GM19455 (cell line): ENCODE data around the gene IBA57.
"Not testable (repeated sequence)": the region's sequence is repeated elsewhere in the genome, so short reads cannot be mapped to it uniquely, and the experiment has no call there.

Source experiments
- ATAC-seq: cut with Tn5 transposase; IDR thresholded peaks from one replicate; pipeline ENCODE4 v1.9.1; 2021; ENCODE audit not compliant: unreplicated experiment

IBA57 gene

DNA sequence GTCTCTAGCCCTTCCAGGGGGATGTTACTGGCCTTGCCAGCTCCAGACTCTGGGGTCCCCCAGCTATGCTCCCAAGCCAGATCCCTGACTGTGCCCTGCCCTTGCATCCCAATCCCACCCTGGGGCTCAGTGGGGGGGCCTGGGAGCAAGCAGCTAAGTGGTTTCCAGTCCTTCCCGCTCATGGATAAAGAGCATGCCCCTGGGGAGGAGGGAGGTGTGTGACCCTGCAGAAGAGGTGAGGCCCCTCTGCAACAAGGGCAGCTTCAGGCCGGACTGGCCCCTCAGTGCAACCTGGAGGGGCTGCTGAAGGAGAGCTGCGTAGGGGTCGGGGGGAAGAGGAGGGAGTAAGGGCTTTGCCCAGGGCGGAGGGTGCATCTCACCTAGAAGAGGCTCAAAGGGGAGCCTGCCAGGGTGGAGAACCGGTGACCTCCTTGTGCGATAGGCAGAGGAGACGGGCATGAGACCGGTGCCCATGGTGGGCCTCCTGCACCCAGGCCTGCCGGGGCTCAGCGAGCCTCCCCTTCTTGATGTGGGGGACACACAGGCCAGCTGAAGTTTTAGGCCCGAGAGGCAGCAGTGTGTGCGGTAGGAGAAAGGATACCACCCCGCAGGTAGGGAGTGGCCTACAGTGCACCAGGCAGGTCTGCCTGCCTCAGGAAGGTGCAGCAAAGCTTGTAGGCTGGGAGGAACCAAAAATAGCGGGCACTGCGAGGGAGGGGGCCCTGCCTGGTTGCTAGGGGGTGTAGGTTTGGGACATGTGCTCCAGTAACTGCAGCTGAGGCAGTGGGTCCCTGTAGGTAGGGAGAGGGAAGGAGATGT, 45.3 kb downstream of the IBA57 start:
- ATAC-seq: no peak

DNA sequence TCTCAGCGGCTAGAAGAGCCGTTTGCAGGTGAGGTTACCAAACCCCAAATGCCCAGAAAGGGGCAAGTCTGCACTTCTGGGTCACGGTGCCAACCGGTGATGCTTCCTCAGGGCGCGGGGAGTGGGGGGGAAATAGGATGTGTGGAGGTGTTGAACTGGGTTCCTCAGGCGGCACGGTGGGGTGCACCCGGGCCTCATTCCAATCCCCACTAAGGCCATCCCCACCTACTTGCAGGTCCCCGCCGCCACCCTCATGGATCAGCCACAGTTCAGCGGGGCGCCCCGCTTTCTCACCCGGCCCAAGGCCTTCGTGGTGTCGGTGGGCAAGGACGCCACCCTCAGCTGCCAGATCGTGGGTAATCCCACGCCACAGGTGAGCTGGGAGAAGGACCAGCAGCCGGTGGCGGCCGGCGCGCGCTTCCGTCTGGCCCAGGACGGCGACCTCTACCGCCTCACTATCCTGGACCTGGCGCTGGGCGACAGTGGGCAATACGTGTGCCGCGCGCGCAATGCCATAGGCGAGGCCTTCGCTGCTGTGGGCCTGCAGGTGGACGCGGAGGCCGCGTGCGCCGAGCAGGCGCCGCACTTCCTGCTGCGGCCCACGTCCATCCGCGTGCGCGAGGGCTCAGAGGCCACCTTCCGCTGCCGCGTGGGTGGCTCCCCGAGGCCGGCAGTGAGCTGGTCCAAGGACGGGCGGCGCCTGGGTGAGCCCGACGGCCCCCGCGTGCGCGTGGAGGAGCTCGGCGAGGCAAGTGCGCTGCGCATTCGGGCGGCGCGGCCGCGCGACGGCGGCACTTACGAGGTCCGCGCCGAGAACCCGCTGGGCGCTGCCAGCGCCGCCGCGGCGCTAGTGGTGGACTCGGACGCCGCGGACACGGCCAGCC, 46.2 kb downstream of the IBA57 start:
- ATAC-seq: no peak

DNA sequence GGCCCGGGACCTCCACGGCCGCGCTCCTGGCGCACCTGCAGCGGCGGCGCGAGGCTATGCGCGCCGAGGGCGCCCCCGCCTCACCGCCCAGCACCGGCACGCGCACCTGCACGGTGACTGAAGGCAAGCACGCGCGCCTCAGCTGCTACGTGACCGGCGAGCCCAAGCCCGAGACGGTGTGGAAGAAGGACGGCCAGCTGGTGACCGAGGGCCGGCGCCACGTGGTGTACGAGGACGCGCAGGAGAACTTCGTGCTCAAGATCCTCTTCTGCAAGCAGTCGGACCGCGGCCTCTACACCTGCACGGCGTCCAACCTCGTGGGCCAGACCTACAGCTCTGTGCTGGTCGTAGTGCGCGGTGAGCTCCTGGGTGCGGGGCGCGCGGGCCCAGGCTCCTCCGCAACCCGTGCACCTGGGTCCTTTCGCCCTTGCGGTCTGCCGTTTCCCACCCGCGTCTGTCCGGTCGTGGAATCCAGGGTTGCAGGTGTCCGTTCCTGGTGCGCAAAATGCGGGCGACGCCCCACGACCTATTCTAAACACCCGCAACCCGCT, 46.9 kb downstream of the IBA57 start:
- no peak for ATAC-seq

DNA sequence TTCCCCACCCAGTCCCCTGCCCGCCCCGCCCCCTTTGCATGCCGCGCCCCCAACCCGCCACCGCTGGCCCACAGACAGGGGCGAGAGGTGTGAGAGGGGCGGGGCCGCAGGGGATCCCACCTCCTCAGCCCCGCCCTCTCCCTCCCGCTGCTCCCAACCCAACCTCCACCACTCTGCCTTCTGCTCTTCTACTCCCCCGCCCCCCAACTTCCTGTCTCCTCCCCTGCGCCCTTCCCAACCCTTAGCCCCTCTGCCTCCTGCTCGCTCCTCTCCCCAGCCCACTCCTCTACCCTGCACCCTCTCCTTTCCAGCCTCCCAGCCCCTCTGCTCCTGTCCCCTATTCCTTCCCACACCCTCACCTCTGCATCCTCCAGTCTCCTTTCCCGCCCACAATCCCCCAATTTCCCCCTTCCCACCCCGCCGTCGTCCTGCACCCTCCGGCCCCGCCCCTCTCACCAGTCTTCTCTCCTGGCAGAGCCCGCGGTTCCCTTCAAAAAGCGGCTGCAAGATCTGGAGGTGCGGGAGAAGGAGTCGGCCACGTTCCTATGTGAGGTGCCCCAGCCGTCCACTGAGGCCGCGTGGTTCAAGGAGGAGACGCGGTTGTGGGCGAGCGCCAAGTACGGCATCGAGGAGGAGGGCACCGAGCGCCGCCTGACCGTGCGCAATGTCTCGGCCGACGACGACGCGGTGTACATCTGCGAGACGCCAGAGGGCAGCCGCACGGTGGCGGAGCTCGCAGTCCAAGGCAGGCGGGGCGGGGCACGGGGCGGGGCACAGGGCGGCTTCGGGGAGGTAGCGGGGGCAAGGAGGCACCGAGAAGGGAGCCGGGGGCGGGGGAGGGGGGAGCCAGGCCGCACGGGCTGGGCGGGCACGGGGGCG, 47.6 kb downstream of the IBA57 start:
- ATAC-seq: peak; percentile 85

DNA sequence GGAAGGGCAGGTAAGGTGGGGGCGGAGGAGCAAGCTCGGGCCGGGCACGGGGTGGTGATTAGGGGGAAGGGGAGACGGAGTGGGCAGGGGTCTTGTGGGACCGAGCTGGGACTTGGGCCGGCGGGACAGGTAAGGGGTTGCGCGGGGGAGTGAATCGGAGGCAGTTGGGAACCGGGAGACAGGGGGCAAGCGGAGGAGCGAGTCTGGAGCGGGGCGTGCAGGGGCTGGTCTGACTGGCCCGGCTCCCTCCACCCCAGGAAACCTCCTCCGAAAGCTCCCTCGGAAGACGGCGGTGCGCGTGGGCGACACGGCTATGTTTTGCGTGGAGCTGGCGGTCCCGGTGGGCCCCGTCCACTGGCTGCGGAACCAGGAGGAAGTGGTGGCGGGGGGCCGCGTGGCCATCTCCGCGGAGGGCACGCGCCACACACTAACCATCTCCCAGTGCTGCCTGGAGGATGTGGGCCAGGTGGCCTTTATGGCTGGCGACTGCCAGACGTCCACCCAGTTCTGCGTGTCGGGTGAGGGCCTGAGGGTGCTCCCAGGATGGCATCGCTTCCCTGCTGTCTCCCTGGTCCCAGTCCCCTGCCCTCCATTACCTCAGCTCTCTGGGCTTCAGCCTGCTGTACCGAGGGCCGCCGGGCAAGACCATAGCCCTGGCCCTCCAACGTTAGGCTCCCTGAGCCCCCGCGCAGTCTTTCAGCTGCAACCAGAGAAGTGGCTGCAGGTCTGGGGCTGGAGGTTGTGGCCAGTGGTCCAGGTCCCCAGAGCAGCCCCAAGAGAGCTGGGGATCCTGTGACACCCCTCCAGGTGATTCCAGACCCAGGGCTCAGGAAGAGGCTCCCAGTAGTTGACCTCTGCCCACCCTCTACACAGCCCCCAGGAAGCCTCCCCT, 48.6 kb downstream of the IBA57 start:
- no peak for ATAC-seq

DNA sequence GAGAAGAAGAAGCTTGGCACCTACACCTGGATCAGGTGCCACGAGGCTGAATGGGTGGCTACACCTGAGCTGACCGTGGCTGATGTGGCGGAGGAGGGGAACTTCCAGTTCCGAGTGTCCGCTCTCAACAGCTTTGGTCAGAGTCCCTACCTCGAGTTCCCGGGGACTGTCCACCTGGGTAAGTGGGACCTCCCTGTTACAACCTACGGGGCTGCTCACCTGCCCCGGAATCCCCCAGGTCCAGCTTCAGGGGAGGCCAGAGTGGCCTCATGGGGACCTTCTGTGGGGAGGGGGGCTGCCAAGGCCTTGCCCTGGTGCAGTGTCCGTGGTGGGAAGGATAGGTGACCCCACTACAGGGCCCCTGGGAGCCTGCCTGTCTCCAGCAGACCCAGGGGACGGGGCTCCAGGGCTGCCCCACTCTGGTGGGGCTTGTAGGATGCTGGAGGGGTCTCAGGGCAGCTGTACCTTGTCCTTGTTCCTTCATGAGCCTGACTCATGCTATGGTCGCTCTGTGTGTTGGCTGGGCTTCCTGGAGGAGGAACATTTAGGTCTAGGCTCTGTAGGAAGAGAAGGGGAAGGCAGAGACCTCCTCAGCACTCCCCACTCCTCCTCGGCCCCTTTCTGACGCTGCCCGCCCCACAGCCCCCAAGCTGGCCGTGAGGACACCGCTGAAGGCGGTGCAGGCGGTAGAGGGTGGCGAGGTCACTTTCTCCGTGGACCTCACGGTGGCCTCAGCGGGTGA, 49.5 kb downstream of the IBA57 start:
- no peak for ATAC-seq

DNA sequence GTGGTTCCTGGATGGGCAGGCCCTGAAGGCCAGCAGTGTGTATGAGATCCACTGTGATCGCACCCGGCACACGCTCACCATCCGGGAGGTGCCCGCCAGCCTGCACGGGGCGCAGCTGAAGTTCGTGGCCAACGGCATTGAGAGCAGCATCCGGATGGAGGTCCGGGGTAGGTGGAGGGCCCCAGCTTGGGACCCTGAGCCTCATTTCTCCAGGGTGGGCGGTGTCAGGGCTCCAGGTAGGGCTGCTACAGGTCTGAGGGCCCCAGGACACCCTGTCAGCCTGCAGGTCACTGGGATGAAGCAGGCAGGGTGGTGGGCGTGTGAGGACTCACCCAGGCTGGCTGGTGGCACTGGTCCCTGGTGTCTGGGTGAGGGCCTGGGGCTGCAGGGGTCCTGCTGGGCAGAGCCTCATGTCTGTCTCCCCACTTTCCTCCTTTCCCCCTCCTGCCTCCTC, 50.1 kb downstream of the IBA57 start:
- ATAC-seq: no peak

DNA sequence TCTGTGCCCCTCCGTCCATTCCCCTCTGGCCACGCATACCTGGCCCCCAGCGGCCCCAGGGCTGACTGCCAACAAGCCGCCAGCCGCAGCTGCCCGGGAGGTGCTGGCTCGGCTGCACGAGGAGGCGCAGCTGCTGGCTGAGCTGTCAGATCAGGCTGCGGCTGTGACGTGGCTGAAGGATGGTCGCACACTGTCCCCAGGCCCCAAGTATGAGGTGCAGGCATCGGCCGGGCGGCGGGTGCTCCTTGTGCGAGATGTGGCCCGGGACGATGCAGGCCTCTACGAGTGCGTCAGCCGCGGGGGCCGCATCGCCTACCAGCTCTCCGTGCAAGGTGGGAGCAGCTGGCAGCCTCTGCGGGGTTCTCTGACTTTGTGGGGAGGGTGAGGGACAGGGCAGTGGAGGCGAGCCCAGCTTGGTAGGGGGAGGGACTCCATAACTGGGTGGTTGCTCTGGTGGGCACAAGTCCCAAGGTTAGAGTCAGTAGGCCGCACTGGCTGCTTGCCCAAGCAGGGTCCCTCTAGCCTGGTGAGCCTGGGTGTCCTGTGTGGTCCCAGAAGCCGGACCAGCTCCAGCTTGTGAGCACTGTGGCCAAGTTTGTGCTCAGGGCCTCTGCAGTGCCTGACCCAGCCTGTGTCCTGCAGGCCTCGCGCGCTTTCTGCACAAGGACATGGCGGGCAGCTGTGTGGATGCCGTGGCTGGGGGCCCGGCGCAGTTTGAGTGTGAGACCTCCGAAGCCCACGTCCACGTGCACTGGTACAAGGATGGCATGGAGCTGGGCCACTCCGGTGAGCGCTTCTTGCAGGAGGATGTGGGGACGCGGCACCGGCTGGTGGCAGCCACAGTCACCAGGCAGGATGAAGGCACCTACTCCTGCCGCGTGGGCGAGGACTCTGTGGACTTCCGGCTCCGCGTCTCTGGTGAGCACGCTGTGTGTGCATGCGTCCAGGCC, 51.0 kb downstream of the IBA57 start:
- no peak for ATAC-seq

DNA sequence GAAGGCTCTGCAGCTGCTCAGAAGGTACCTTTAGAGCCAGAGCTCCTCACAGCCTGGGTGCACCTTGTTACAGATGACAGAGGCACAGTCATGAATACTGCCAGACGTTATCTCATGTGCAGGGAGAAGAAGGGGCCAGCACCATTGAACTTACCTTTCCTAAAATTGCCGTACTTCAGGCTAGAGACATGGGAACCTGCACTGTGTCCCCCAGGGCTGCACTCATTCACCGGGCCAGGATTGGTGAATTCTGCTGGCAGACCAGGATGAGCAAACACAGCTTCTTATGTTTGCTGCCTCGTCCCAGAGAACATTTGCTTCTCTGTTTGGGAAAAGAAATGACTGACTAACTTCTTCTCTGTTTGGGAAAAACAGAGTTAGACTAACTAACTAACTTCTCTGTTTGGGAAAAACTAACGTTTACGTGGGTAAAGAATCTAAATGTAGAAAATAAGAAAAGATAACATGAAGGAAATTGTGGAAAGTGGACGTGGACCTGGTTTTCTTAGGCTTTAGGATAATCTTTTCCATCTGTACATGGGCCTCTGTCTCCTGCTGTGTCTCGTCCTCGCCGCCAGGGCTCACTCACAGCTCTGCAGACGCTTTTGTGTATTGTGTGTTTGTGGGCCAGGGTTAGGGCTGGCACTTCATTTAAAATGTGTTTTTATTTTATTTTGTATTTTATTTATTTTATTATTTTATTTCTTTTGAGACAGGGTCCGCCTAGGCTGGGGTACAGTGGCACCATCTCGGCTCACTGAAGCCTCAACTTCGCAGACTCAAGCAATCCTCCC, 52.1 kb downstream of the IBA57 start:
- ATAC-seq: no peak

DNA sequence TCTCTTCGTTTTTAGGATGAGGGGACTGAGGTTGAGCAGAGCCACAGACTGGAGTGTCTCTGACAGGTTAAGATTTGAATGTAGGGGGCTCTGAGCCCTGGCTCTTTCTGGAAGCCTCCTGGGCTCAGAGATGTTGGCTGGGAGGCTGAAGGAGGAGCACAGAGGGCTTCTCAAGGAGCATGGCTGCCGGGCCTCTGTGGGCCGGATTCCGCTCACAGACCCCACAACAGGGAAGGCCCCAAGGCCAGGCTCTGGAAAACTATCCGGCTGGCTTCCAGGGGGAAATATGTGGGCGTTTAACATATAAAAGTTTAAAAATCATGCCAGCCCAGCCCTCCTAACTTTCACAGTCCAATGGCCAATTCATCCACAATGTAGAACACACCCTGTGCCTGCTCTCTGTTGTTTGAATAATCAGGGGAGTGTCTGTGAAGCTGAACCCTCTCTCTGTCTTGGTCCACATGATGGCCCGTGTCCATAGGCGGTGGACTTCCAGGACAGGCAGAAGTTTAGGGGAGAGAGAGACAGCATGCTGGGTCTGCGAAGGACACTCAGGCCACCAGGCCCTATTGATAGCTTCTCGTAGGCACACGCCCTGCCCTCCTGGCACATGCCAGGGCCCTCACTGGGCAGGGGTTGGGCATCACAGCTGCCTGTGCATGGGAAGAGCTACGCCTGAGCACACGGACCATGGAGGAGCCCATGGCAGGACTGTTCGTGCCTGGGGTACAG, 53.1 kb downstream of the IBA57 start:
- no peak for ATAC-seq

DNA sequence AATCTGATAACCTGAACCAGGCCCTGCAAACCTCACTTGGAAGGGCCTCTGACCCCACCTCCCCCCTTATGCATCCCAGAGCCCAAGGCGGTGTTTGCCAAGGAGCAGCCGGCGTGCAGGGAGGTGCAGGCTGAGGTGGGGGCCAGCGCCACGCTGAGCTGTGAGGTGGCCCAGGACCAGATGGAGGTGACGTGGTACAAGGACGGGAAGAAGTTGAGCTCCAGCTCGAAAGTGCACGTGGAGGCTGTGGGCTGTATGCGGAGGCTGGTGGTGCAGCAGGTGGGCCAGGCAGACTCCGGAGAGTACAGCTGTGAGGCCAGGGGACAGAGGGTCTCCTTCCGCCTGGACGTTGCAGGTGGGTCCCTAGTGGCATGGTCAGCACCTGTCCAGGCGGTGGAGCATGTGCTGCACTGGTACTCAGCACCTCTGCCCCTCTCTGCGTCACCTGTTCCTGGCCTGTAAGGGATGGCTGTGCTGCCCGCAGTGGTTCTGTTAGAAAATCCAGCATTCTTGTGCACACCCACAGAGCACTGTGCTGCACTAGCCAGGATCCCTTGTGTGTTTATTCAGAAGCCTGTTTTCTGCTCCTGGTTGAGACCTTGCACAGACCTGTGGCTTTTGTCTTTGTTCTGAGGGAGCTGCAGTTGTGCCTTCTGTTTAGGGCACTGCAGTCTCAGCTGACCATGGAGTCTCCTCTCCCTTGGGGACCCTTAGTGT, 53.8 kb downstream of the IBA57 start:
- no peak for ATAC-seq

DNA sequence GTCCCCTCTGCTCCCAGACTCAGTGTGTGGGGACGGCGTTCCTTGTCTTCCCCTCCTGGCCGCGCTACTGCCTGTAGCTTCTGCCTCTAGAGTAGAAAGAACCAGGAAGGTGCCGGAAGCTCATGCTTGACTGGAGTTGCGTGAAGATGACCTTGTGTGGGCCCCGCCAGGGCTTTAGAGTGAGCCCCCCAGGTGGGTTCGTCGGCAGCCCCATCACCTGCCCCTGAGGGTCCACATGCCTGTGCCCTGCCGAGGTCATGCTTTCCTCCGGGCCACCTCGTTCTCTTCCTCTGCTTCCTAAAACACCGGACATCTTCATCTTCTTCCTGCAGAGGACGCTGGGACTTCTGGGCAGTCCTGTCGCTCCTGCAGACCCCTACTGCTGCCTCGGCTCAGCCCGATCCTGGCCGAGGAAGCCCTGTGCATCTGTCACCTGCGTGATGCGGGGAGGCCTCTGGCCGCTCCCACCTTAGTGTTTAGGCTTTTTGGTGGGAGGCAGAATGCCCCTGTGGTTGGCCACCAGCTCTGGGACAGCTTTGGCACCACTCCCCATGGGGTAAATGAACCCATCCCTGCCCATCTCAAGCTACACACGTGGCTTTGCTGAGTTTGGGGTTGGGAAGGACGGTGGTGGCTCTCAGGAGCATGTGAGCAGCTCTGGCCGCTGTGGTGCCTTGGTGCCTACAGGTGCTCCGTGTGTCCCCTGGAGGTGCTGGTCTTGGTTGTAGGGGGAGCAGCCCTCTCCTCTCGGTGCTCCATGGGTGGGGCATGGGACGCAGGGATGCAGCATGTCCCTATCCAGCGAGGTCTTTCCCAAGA, 54.6 kb downstream of the IBA57 start:
- ATAC-seq: no peak

DNA sequence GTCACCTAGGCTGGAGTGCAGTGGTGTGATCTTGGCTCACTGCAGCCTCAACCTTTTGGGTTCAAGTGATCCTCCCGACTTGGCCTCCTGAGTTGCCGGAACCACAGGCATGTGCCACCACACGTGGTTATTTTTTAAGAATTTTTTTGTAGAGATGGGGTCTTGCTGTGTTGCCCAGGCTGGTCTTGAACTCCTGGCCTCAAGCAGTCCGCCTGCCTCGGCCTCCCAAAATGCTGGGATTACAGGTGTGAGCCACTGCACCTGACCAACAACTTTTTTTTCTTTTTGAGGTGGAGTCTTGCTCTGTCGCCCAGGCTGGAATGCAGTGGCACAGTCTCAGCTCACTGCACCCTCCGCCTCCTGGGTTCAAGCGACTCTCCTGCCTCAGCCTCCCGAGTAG, 55.5 kb downstream of the IBA57 start:
- ATAC-seq: not testable (repeated sequence)

DNA sequence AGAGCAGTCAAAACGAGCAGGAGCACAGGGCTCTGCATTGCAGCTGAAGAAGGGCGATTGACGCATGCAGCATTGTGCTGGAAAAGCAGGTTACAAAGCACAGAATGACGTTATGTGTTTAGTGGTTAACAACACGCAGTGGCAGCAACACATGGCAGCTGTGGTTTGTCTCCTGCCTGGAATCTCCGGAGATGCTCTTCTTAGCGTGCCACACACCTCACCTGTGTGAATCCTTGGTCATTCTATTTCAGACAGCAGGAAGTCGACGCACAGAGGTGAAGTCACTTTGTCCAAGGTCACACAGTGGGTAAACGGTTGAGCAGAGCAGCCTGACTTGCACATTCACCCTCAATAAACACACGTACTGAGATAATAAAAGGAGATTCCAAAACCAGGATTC, 56.9 kb downstream of the IBA57 start:
- ATAC-seq: no peak
